GM23248 (cell line): Measurements from ENCODE around the gene SRD5A3. TPM values are rescaled to one million over a fixed set of nuclear protein-coding genes. Genes with fewer than 3 reads are reported as not detected.

ENCODE experiments used
- DNase-seq: peaks from one replicate; pipeline ENCODE4 v3.0.0-alpha.2; 2015
- H2AFZ ChIP-seq: fragments of 200-600 bp; sonication (generic); 2 replicates; pipeline ENCODE4 v1.6.1; 2016; ENCODE audit warnings: antibody characterized with exemption
- H3F3A ChIP-seq: fragments of 200-600 bp; sonication (generic); 2 replicates; pipeline ENCODE4 v1.6.1; 2016; ENCODE audit warnings: mild to moderate bottlenecking, antibody characterized with exemption, mixed run types; ENCODE audit not compliant: insufficient read depth
- H3K27ac ChIP-seq: fragments of 200-600 bp; sonication (generic); 2 replicates; pipeline ENCODE4 v1.5.1; 2016; ENCODE audit warnings: mild to moderate bottlenecking
- H3K27me3 ChIP-seq: fragments of 200-600 bp; sonication (generic); replicated peaks from 2 replicates; pipeline ENCODE4 v1.6.1; 2016; ENCODE audit warnings: mild to moderate bottlenecking; ENCODE audit not compliant: insufficient read depth
- H3K36me3 ChIP-seq: fragments of 200-600 bp; sonication (generic); 2 replicates; pipeline ENCODE4 v1.6.1; 2016; ENCODE audit warnings: low read depth, mild to moderate bottlenecking
- H3K4me1 ChIP-seq: fragments of 200-600 bp; sonication (generic); 2 replicates; pipeline ENCODE4 v1.6.1; 2016; ENCODE audit warnings: mild to moderate bottlenecking; ENCODE audit not compliant: insufficient read depth
- H3K4me2 ChIP-seq: fragments of 200-600 bp; sonication (generic); one replicate; pipeline ENCODE4 v1.6.1; 2016; ENCODE audit warnings: mild to moderate bottlenecking; ENCODE audit not compliant: unreplicated experiment
- H3K4me3 ChIP-seq: fragments of 200-600 bp; sonication (generic); 2 replicates; pipeline ENCODE4 v1.5.1; 2016; ENCODE audit warnings: mild to moderate bottlenecking
- H3K79me2 ChIP-seq: fragments of 200-600 bp; sonication (generic); 2 replicates; pipeline ENCODE4 v1.6.1; 2016; ENCODE audit warnings: mild to moderate bottlenecking; ENCODE audit not compliant: insufficient read depth
- H3K9ac ChIP-seq: fragments of 200-600 bp; sonication (generic); 2 replicates; pipeline ENCODE4 v1.6.1; 2016; ENCODE audit warnings: mild to moderate bottlenecking
- H3K9me2 ChIP-seq: fragments of 200-600 bp; sonication (generic); 2 replicates; pipeline ENCODE4 v1.6.1; 2016; ENCODE audit warnings: mixed run types, mild to moderate bottlenecking, moderate library complexity; ENCODE audit not compliant: insufficient read depth
- H3K9me3 ChIP-seq: fragments of 200-600 bp; sonication (generic); one replicate; pipeline ENCODE4 v1.6.1; 2017; ENCODE audit warnings: low read depth
- H4K20me1 ChIP-seq: fragments of 200-600 bp; sonication (generic); 2 replicates; pipeline ENCODE4 v1.6.0; 2016; ENCODE audit not compliant: insufficient read depth
- EZH2 ChIP-seq: fragments of 200-600 bp; sonication (generic); IDR thresholded peaks from 2 replicates; pipeline ENCODE4 v1.6.1; 2018; ENCODE audit warnings: antibody characterized with exemption, mild to moderate bottlenecking; ENCODE audit not compliant: insufficient read depth, poor library complexity, severe bottlenecking
- EZH2phosphoT487 ChIP-seq: fragments of 200-600 bp; sonication (generic); IDR thresholded peaks from 2 replicates; pipeline ENCODE4 v1.6.1; 2018; ENCODE audit warnings: antibody characterized with exemption, moderate library complexity, mild to moderate bottlenecking, low read depth; ENCODE audit not compliant: insufficient read depth
- WGBS, 2 experiments: methylation state at CpG; one replicate each; pipeline ENCODE4 v1.1.6; 2015 to 2017; ENCODE audit warnings: low lambda C conversion rate in 2 of 2, low coverage in 1 of 2; ENCODE audit errors: missing lambda C conversion rate in 2 of 2; 5-methylcytosine and 5-hydroxymethylcytosine counted together
- in situ Hi-C: fragments of 300-500 bp; cut with MboI; formaldehyde crosslinking; loops from 2 replicates; pipeline ENCODE4 v1.15.0; 2020
- polyA plus RNA-seq: library from polyadenylated mRNA; unstranded; fragments of >200 nt; fragmentation: Nextera tagmentation; extraction: Ambion mirVana; gene quantifications from 2 replicates; pipeline ENCODE4 v1.2.1, GENCODE V29; 2016
- total RNA-seq: library from RNA; depleted of rRNA; stranded (reverse); fragments of >200 nt; shearing (Covaris generic); gene quantifications from 2 replicates; pipeline ENCODE4 v1.2.3, GENCODE V29; 2014

The SRD5A3 gene
- total and polyA plus RNA-seq, 2 experiments from 2014 or later = 20.6 to 54.2 TPM

GRCh38 chr4:55396308-55397125, 50.5 kb downstream of the SRD5A3 start:
- Histone ChIP-seq H3K4me3 (peak overlapping the region; percentile 89), H3K9me2 (no peaks in the 10 kb centered on the region), H3K4me1 (peaks cover 17% of the 10 kb centered on the region), H3K9ac (peak overlapping the region; percentile 98), H4K20me1 (peaks cover 22% of the 10 kb centered on the region), H2AFZ (peak overlapping the region; percentile 84), H3K27me3 (no peaks in the 10 kb centered on the region), H3K79me2 (peaks cover 54% of the 10 kb centered on the region), H3K36me3 (peaks cover 5% of the 10 kb centered on the region; the same call in 1 of the 2 replicates), H3K27ac (peak overlapping the region; percentile 84), H3K4me2 (peak overlapping the region; percentile 100), H3F3A (peaks cover 56% of the 10 kb centered on the region), H3K9me3 (no peaks in the 10 kb centered on the region)
- WGBS, 2 experiments = 0 to 1% methylated on average over 36 to 40 of the region's 41 CpGs
- in situ Hi-C loops = no loop called here
- TF ChIP-seq EZH2phosphoT487 (no peak), EZH2 (no peak)
- DNase-seq = peak; percentile 73

GRCh38 chr4:55397126-55397436, 51.0 kb downstream of the SRD5A3 start:
- Histone ChIP-seq H3K9ac (peak overlapping the region; percentile 98), H3K79me2 (peaks cover 60% of the 10 kb centered on the region), H3K9me3 (no peaks in the 10 kb centered on the region), H3K27ac (peak overlapping the region; percentile 84), H3K9me2 (no peaks in the 10 kb centered on the region), H4K20me1 (peaks cover 22% of the 10 kb centered on the region), H2AFZ (no peak overlapping the region), H3K4me1 (peaks cover 18% of the 10 kb centered on the region), H3K27me3 (no peaks in the 10 kb centered on the region), H3K36me3 (peaks cover 5% of the 10 kb centered on the region; the same call in 1 of the 2 replicates), H3F3A (peaks cover 56% of the 10 kb centered on the region), H3K4me3 (peak overlapping the region; percentile 89), H3K4me2 (peak overlapping the region; percentile 100)
- 1 to 2% methylated on average over 7 of the region's 7 CpGs for WGBS, 2 experiments
- peak; percentile 71 for DNase-seq
- in situ Hi-C loops = no loop called here
- TF ChIP-seq EZH2 = no peak
- no peak for TF ChIP-seq EZH2phosphoT487

- no peak for TF ChIP-seq EZH2phosphoT487
- no peak for TF ChIP-seq EZH2
- Histone ChIP-seq H3K27me3 (no peaks in the 10 kb centered on the region), H4K20me1 (peaks cover 22% of the 10 kb centered on the region), H3K27ac (peak overlapping the region; percentile 84), H3K9me2 (no peaks in the 10 kb centered on the region), H3K79me2 (peaks cover 64% of the 10 kb centered on the region), H3K4me2 (peak overlapping the region; percentile 100), H3K9me3 (no peaks in the 10 kb centered on the region), H3K9ac (peak overlapping the region; percentile 98), H3K36me3 (peaks cover 5% of the 10 kb centered on the region; the same call in 1 of the 2 replicates), H2AFZ (no peak overlapping the region), H3F3A (peaks cover 56% of the 10 kb centered on the region), H3K4me1 (peaks cover 18% of the 10 kb centered on the region), H3K4me3 (peak overlapping the region; percentile 89)
- peak; percentile 80 for DNase-seq
- in situ Hi-C loops = no loop called here
- WGBS, 2 experiments = 1% methylated on average over 15 of the region's 15 CpGs
These were observed 51.7 kb downstream of the SRD5A3 start for GRCh38 chr4:55397520-55398321.

GRCh38 chr4:55398461-55398860, 52.4 kb downstream of the SRD5A3 start:
- peak overlapping the region; percentile 84 for H3K27ac ChIP-seq
- H3K9me3 ChIP-seq = no peaks in the 10 kb centered on the region
- peaks cover 18% of the 10 kb centered on the region for H3K4me1 ChIP-seq
- H4K20me1 ChIP-seq = peaks cover 22% of the 10 kb centered on the region
- peak overlapping the region; percentile 98 for H3K9ac ChIP-seq
- H3K36me3 ChIP-seq = peaks cover 9% of the 10 kb centered on the region
- H3K27me3 ChIP-seq = no peaks in the 10 kb centered on the region
- peaks cover 51% of the 10 kb centered on the region for H3F3A ChIP-seq
- TF ChIP-seq EZH2phosphoT487 (no peak), EZH2 (no peak)
- 0 to 10% methylated on average over 1 of the region's 1 CpG for WGBS, 2 experiments
- in situ Hi-C loops = no loop called here
- H3K4me3 ChIP-seq = peak overlapping the region; percentile 89
- peak overlapping the region; percentile 100 for H3K4me2 ChIP-seq
- H3K79me2 ChIP-seq = peaks cover 72% of the 10 kb centered on the region
- H3K9me2 ChIP-seq = no peaks in the 10 kb centered on the region
- DNase-seq = peak; percentile 79
- no peak overlapping the region for H2AFZ ChIP-seq
